GM18505 (cell line): ENCODE data around the gene ITPK1.
A peak's percentile ranks its signal among the peaks of the same experiment; 100 is the strongest.
"Not testable (repeated sequence)": the region's sequence is repeated elsewhere in the genome, so short reads cannot be mapped to it uniquely, and the experiment has no call there.

Experiments
- ATAC-seq: cut with Tn5 transposase; IDR thresholded peaks from one replicate; pipeline ENCODE4 v1.9.1; 2021; ENCODE audit not compliant: unreplicated experiment
- POLR2A ChIP-seq: IDR thresholded peaks from 4 replicates; pipeline ENCODE4 v1.6.1; 2011; ENCODE audit warnings: borderline replicate concordance; ENCODE audit not compliant: insufficient read depth, insufficient read length; ENCODE audit errors: extremely low read depth

The ITPK1 gene

DNA sequence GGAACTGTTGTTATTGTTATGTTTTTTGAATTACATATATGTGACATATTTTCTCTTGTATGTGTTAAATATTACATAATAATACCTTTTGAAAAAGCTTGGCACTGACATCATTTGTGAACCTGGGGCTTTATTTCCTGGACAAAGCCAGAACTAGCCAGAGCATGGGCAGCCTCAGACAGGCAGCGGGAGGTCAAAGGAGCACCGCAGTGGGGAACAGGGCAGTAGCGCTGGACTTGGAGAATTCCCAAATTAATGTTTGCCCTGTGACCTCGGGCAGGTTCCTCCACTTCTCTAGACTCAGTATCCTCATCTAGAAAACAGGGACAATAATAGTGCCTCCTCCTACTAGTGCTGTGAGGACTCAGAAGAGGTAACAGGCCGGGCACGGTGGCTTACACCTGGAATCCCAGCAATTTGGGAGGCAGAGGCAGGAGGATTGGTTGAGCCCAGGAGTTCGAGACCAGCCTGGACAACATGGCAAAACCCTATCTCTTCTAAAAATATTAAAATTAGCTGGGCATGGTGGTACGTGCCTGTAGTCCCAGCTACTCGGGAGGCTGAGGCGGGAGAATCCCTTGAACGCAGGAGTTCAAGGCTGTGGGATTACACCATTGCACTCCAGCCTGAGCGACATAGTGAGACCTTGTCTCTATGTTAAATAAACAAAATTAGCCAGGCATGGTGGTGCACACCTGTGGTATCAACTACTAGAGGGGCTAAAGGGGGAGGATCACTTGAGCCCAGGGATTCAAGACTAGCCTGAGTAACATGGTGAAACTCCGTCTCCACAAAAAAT, 27.3 kb upstream of the ITPK1 start:
- ATAC-seq, result no peak

DNA sequence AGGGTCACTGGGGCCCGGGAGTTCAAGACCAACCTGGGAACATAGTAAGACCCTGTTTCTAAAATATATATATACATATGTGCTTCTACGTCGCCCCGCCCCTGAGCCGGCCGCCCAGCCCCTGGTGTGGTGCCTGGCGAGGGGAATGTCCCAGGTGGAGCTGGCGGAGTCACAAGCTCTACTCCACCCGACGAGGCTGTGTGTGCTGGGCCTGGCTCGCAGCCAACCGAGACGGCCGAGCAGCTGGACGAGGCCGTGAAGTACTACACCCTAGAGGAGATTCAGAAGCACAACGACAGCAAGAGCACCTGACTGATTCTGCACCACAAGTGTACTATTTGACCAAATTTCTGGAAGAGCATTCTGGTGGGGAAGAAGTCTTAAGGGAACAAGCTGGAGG, 22.1 kb upstream of the ITPK1 start:
- ATAC-seq, result no peak
- TF ChIP-seq POLR2A, result no peak

More for the DNA sequence above, 27.3 kb upstream of the ITPK1 start:
- TF ChIP-seq POLR2A, result no peak

DNA sequence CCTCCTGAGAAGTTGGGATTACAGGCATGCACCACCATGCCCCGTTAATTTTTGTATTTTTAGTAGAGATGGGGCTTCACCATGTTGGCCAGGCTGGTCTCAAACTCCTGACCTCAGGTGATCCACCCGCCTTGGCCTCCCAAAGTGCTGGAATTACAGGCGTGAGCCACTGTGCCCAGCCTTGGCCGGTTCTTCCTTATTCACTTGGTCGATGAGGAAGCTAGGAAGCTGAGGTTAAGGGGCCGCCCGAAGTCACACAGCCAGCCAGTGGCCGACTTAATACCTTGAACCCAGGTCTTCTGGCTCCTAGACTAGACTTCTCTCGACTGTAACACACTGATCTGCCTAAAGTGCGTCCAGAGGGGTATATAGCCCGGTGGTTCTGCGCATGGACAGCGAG, 20.8 kb upstream of the ITPK1 start:
- ATAC-seq, result not testable (repeated sequence)

DNA sequence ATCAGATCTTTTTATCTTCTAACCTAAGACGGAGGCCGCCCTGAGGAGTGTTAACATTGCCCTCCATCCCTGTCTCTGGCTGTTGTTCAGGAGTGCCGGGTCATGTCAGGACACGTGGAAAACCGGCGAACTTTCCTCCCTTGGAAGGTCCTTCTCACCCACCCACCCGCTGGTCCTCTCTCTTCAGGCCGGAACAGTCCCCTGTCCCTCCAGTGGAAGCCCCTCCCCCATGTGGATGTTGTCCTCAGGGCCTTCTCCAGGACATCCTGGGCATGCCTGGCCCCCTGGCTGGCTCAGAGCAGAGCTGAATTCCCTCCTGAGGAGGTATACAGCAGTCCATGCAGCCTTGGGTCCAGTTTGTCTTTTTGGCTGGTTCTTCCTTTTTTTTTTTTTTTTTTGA, 20.3 kb upstream of the ITPK1 start:
- ATAC-seq, result no peak
- no peak for TF ChIP-seq POLR2A

DNA sequence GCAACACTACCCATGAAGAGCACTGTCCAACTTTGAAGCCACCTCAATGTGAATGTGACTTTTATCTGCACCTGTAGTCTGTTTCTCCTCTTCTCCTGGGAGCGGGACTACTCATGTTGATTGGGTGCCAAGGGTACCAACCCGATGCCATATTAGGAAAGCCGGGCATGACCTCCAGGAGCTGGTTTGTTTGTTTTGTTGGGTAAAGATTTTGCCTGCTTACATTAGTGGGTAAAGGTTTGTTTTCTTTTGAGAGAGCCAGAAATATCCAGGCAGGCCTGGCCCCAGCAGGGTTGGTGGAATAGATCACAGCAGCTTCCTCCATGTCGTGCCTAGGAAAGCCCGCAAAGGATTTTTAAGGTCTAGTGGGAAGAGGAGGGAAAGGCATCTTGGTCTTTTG, 19.7 kb upstream of the ITPK1 start:
- no peak for ATAC-seq

DNA sequence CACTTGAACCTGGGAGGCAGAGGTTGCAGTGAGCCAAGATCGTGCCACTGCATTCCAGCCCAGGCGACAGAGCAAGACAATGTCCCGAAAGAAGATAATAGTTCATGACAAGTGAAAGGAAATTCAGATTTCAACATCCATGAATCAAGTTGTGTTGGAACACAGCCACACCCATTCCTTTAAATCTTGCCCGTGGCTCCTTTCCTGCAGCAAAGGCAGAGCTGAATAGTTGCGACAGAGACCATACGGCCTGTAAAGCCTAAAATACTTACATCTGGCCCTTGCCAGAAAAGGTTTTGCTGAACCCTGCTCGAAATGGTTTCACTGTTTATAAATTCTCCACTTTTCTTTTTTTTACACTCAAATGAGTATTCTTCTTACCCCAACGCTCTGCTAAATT, 17.7 kb upstream of the ITPK1 start:
- TF ChIP-seq POLR2A, result no peak
- ATAC-seq, result no peak

More for the DNA sequence above, 19.7 kb upstream of the ITPK1 start:
- no peak for TF ChIP-seq POLR2A

DNA sequence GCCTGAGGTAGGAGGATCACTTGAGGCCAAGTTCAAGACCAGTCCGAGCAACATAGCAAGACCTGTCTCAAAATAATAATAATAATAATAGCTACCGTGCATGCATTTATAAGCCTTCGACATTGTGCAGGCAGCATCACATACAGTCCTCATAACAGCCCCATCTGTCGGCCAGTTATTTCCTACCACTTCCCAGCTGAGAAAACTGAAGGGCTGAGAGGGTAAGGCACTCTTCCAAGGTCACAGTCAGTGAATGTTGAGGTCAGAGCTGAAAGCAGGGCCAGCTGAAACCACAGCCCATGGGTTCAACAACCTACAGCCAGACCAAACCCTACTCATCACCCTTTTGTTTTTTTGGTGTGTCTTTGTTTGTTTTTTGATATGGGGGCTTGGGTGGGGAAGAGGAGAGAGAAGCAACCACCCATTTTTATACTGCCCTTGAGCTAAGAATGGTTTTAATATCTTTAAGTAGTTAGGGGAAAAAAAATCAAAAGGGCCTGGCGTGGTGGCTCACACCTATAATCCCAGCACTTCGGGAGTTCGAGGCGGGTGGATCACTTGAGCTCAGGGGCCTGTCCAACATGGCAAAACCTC, 16.8 kb upstream of the ITPK1 start:
- peak; percentile 59 for ATAC-seq
- TF ChIP-seq POLR2A, result no peak

DNA sequence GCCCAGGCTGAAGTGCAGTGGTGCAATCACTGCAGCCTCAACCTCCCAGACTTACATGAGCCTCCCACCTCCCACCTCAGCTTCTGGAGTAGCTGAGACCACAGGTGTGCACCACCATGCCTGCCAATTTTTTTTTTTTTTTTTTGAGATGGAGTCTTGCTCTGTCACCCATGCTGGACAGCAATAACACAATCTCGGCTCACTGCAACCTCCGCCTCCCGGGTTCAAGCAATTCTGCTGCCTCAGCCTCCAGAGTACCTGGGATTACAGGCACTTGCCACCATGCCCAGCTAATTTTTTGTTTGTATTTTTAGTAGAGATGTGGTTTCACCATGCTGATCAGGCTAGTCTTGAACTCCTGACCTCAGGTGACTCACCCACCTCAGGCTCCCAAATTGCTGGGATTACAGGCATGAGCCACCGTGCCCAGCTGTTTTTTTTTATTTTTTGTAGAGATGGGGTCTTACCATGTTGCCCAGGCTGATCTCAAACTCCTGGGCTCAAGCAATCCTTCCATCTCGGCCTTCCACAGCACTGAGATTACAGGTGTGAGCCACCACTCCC, 15.6 kb upstream of the ITPK1 start:
- not testable (repeated sequence) for ATAC-seq

DNA sequence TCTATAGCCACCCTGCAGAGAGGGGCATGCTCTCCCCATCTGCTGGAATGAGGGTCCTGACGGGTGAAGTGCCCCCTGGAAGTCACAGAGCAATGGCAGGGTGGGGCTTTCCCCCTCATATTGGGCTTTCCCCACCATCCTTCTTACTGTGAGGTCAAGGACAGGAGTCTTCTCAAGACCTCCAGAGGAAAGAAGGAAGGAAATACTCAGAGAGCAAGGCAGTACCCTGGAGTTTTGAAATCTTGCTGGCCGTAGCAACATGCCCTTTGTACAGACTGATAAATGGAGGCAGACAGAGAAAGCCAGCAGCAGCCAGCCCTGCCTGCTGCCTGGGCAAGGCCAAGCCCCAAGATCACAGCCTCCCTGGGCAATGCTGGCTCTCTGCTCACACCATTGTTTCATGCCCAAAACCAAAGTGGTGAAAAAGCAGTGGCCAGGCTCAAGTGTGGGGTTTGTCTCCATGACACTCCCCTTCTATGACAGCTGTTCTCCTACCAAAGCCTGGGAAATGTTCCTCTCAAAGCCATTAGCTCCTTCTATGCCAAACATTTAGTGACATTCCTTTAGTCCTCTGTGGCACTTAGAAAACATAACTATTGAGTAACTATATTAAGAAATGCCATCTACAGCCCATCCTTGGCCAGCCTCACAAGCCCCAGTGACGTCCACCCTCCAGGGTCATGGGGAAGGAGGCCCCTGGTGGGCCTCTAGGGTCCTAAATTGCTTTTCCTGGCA, 13.2 kb upstream of the ITPK1 start:
- no peak for ATAC-seq
- no peak for TF ChIP-seq POLR2A

DNA sequence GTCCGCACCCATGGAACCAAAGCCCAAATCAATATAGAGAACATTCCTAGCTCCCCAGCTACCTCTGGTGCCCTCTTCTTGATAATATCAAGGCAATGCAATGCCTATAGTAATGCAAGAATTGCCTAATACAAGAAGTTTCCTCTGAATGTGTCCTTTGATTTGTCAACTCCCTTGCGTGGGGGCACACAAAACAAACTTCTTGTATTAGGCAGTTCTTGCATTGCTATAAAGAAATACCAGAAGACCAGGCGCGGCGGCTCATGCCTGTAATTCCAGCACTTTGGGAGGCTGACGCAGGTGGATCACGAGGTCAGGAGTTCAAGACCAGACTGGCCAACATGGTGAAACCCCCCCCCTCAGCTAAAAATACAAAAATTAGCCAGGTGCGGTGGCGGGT, 10.4 kb upstream of the ITPK1 start:
- TF ChIP-seq POLR2A, result no peak
- no peak for ATAC-seq

DNA sequence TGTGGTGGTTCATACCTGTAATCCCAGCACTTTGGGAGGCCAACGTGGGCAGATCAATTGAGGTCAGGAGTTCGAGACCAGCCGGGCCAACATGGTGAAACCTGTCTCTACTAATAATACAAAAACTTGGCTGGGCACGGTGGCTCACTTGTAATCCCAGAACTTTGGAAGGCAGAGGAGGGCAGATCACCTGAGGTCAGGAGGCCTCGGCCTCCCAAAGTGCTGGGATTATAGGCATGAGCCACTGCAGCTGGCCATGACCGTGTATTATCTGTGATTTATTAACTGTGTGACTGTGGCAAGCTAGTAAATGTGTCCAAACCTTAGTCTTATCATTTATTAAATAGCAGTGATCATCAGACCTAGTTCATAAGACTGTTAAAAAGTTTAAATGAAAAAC, 7.1 kb upstream of the ITPK1 start:
- TF ChIP-seq POLR2A, result no peak
- no peak for ATAC-seq

DNA sequence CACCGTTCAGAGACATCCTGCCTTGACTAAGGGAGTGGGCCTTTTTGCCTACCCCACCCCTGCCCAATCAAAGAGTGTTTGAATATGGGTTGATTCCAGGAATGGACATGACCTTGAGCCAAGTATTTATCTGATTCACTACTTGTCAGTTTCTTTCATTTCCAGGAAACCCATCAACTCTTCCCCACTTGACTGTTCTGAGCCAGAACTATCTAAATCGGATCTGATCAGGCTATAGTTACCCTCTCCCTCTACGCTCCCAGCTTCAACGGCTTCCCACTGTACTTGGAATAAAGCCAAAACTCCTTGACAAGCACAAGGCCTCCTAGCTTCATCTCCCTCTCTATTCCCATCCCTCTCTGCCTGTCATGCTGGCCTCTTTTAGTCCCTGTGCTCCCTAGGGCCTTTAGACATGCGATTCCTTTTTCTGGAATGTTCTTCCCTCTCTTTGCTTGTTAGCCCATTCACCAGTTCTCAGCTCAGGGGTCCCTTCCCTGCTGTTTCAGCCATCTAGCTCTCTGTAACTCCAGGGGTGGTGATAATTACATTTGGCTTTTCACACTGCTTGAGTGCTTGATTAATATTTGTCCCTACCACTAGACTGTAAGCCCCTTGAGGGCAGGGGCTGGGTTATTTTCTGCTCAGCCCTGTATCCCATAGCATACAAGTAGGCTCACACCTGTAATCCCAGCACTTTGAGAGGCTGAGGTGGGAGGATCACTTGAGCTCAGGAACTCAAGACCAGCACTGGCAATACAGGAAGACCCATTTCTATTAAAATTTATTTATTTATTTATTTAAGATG, 5.5 kb upstream of the ITPK1 start:
- TF ChIP-seq POLR2A, result no peak

DNA sequence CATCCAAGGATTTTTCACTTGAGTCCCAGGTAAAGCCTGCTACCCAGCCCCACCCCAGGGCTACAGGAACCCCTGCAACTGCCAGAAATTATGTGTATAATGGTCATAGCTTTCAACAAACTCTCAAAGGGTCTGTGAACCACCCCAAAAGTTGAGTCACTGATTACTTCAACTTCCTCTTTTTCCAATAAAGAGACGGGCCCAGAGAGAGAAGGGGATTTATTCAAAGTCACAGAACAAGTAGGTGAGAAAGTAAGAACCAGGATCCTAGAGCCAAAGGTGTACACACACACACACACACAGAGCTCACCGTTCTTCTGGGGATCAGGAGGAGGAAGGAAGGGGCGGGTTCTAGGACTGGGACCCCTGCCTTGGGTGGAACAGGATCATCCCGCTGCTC, 4.8 kb upstream of the ITPK1 start:
- ATAC-seq, result no peak
- TF ChIP-seq POLR2A, result no peak

More for the DNA sequence above, 5.5 kb upstream of the ITPK1 start:
- ATAC-seq, result no peak
